ENCODE measurements around the gene COG4.
A peak's percentile ranks its signal among the peaks of the same experiment; 100 is the strongest.

COG4 gene

GRCh38 chr16:70437582-70438557 lies 85.5 kb downstream of the COG4 start:
- Histone ChIP-seq H3K36me3 (replicated peaks; ENCODE audit: low read depth, low read length) (peaks cover 12% of the 10 kb centered on the region), H3K4me2 (ENCODE audit: low read length) (peak overlapping the region; percentile 99), H3K27ac (ENCODE audit: low read length) (peak overlapping the region; percentile 73), H3K79me2 (ENCODE audit: low read length) (peaks cover 58% of the 10 kb centered on the region), H3K9ac (ENCODE audit: low read length) (peak overlapping the region; percentile 95), H3K27me3 (ENCODE audit: low read depth, low read length) (no peaks in the 10 kb centered on the region), H3K4me3 (ENCODE audit: low read length) (peak overlapping the region; percentile 96), H4K20me1 (ENCODE audit: insufficient read depth, low read length) (peaks cover 7% of the 10 kb centered on the region), H3K4me1 (ENCODE audit: low read length) (peaks cover 48% of the 10 kb centered on the region), H3K9me3 (ENCODE audit: insufficient read depth, low read length) (no peaks in the 10 kb centered on the region), H2AFZ (ENCODE audit: low read depth, low read length) (no peak overlapping the region)
- no peak for TF ChIP-seq EZH2phosphoT487 (IDR thresholded peaks at IDR 0.05; ENCODE audit: low read depth)
- TF ChIP-seq, protein P1, sequence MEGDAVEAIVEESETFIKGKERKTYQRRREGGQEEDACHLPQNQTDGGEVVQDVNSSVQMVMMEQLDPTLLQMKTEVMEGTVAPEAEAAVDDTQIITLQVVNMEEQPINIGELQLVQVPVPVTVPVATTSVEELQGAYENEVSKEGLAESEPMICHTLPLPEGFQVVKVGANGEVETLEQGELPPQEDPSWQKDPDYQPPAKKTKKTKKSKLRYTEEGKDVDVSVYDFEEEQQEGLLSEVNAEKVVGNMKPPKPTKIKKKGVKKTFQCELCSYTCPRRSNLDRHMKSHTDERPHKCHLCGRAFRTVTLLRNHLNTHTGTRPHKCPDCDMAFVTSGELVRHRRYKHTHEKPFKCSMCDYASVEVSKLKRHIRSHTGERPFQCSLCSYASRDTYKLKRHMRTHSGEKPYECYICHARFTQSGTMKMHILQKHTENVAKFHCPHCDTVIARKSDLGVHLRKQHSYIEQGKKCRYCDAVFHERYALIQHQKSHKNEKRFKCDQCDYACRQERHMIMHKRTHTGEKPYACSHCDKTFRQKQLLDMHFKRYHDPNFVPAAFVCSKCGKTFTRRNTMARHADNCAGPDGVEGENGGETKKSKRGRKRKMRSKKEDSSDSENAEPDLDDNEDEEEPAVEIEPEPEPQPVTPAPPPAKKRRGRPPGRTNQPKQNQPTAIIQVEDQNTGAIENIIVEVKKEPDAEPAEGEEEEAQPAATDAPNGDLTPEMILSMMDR (IDR thresholded peaks at IDR 0.05; ENCODE audit: low read depth, low read length): no peak

DNA sequence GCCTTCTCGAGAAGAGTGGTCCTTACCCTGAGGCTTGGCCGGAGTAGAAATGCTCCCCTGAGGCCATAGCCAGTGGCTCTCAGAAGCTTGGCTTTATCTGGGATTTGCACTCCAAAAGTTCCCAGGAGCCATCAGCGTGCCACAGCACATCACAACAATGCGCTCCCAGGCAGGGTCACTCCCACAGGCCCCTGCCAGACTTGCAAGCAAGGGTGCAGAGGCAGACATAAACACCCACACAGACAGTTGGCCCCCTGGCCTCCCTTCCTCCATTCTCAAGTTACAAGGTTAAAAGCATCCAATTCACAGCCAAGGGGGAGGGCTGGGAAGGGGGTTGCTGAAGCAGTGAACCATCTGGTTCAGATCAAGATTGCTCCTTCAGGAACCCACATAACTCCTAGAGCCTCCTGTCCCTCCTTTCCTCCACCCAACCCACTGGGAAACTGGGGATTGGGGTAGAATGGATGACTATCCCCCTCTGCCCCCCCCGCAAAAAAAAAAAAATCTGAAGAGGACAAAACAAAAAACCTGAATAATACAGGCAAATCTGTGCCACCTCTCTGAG lies 86.3 kb downstream of the COG4 start:
- H3K9me3 ChIP-seq (ENCODE audit: insufficient read depth, low read length): no peaks in the 10 kb centered on the region
- H3K27ac ChIP-seq (ENCODE audit: low read length): peak overlapping the region; percentile 73
- H3K36me3 ChIP-seq (replicated peaks; ENCODE audit: low read depth, low read length): peaks cover 12% of the 10 kb centered on the region
- peaks cover 64% of the 10 kb centered on the region for H3K79me2 ChIP-seq (ENCODE audit: low read length)
- peak overlapping the region; percentile 95 for H3K9ac ChIP-seq (ENCODE audit: low read length)
- H3K4me3 ChIP-seq (ENCODE audit: low read length): peak overlapping the region; percentile 96
- TF ChIP-seq EZH2phosphoT487 (IDR thresholded peaks at IDR 0.05; ENCODE audit: low read depth): no peak
- TF ChIP-seq, protein P1 (IDR thresholded peaks at IDR 0.05; ENCODE audit: low read depth, low read length): no peak
- peaks cover 7% of the 10 kb centered on the region for H4K20me1 ChIP-seq (ENCODE audit: insufficient read depth, low read length)
- no peaks in the 10 kb centered on the region for H3K27me3 ChIP-seq (ENCODE audit: low read depth, low read length)
- H2AFZ ChIP-seq (ENCODE audit: low read depth, low read length): no peak overlapping the region
- peak overlapping the region; percentile 99 for H3K4me2 ChIP-seq (ENCODE audit: low read length)
- H3K4me1 ChIP-seq (ENCODE audit: low read length): peaks cover 56% of the 10 kb centered on the region

DNA sequence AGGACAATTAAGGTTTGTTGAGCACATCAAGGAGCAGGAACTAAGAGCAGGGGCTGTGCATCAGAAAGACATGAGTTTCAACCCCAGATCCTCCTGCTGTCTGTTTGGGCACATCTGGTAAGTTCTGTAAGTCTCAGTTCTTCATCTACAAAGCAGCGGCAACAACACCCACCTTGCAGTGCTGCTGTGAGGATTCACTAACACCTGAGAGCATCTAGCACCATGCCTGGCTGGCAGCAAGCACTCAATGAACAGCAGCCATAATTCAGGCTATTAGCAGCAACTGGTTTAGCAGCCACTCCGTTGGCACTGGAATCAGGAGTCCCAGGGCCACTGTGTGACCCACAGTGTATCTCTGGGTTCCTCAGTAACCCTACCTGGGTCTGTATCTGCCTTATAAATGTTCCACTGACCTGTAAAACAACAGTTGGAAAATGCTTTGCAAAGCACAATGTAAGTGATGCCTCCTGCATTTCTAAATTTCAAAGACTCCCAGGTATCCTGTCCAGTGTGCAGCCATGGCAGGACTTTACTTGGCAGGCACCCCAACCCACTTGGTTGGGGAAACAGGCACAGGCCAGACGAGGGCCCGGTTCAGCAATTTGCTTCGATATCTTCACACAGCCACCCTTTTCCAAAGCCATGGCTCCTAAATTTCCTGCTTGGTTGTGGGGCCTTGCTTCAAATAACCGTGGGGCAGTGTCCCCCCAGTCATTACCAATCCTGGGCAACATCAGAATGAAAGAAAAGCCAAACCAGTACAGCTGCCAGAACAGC lies 88.7 kb downstream of the COG4 start:
- H3K4me1 ChIP-seq (ENCODE audit: low read length): peaks cover 71% of the 10 kb centered on the region
- peak overlapping the region; percentile 97 for H3K27ac ChIP-seq (ENCODE audit: low read length)
- H3K4me3 ChIP-seq (ENCODE audit: low read length): peak overlapping the region; percentile 59
- TF ChIP-seq EZH2phosphoT487 (IDR thresholded peaks at IDR 0.05; ENCODE audit: low read depth): no peak
- TF ChIP-seq, protein P1 (IDR thresholded peaks at IDR 0.05; ENCODE audit: low read depth, low read length): no peak
- peaks cover 13% of the 10 kb centered on the region for H3K36me3 ChIP-seq (replicated peaks; ENCODE audit: low read depth, low read length)
- H2AFZ ChIP-seq (ENCODE audit: low read depth, low read length): no peak overlapping the region
- H4K20me1 ChIP-seq (ENCODE audit: insufficient read depth, low read length): peaks cover 7% of the 10 kb centered on the region
- H3K79me2 ChIP-seq (ENCODE audit: low read length): peaks cover 82% of the 10 kb centered on the region
- H3K9me3 ChIP-seq (ENCODE audit: insufficient read depth, low read length): no peaks in the 10 kb centered on the region
- peak overlapping the region; percentile 67 for H3K9ac ChIP-seq (ENCODE audit: low read length)
- peak overlapping the region; percentile 98 for H3K4me2 ChIP-seq (ENCODE audit: low read length)
- no peaks in the 10 kb centered on the region for H3K27me3 ChIP-seq (ENCODE audit: low read depth, low read length)
